SHP77 treated with DMSO at 0.1 percent for 48 hours (cell line): ENCODE measurements around the gene MARCKS.

Source experiments
- DNase-seq: peaks from one replicate; lab custom pipeline; 2025; lab: John Stamatoyannopoulos, UW

MARCKS gene, protein sequence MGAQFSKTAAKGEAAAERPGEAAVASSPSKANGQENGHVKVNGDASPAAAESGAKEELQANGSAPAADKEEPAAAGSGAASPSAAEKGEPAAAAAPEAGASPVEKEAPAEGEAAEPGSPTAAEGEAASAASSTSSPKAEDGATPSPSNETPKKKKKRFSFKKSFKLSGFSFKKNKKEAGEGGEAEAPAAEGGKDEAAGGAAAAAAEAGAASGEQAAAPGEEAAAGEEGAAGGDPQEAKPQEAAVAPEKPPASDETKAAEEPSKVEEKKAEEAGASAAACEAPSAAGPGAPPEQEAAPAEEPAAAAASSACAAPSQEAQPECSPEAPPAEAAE

DNA sequence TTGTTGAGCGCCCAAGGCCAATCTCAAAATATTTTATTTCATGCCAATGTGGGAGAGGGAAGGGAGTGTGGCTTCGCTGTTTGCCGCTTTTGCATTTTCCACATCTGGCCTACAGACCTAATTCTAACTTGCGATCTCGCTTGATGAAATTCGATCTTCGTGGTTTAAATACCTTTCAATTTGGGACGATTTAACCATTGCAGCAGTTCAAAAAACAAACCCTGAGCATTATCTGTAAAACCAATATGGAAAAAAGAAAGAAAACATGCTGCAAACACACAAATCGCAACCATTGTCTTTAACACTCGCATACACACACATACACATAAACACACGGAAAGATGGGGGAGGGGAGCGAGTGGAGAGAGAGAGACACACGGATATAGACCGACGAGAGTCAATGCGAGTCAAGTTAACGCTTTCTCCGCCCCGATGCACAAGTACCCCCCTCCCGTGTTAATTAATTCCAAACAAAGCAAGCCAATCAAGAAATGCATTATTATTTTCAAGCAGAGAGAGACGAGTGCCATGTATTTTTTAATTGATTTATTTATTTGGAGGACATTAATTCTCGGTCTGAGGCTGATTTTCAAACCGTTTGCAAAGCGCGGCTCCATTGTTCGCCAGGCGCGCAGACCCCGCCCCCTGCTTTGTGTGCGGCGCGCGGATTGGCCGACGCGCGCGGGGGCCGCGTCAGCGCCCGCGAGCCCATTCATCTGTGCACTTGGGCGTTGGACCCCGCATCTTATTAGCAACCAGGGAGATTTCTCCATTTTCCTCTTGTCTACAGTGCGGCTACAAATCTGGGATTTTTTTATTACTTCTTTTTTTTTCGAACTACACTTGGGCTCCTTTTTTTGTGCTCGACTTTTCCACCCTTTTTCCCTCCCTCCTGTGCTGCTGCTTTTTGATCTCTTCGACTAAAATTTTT lies at the start of gene MARCKS:
Gene MARCKS (plus strand): TSS at position 721 of the 931 bp plus-strand sequence. CDS start 401 bp downstream, outside the sequence.
- peak; percentile 92 for DNase-seq

DNA sequence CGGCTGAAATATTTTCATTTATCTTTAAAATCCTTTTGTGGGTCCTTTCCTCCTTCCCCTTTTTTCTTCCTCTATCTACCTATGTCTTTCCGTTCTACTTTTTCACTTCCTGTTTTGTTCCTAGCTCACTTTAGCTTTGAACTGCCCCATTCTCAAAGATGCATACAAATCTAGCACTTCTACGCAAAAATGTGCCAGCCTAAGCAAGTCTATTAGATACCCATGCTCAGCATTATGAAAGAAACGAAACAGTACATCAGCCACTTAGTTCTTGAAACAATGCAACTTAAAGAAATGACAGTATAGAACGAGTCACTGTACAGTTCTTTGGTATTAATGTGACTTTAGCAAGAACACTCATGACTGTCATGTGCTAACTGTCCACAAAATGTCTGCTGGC lies 47.3 kb upstream of the MARCKS start:
- DNase-seq, result no peak

DNA sequence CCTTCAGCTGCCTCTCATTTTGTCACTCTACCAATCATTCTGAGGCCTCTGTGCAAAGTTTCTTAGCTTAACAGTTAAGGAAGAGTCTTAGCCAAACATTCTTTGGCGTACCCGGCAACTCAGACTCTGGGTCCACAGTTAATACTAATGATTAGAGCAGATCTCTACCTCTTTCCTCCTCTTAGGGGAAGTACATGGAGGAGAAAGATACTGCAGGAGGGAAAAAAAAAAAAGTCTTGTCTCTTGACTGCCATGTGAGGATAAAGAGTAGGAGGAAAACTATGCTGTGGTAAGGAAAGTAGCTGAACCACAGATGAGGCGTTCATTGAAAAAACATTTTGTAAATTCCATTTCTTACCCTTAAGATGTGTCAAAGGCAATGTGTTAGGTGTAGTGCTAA lies 44.0 kb upstream of the MARCKS start:
- no peak for DNase-seq

DNA sequence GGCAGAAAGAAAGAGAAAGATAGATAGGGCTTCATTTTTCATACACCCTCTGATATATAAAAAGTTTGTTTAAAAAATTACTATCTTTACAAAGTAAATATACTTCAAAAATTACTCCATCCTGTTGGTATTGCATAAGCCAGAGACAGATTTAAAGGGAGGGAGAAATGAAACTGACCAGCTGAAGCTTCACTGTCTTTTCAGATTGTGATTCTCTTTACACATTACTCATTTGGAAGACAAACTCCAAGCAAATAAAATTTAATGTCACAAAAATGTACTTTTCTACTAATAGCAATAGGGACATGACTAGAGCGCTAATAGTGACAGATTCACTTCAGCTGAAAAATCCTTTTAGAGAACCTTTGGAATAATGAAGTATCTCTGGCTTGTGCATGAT lies 38.6 kb upstream of the MARCKS start:
- no peak for DNase-seq

DNA sequence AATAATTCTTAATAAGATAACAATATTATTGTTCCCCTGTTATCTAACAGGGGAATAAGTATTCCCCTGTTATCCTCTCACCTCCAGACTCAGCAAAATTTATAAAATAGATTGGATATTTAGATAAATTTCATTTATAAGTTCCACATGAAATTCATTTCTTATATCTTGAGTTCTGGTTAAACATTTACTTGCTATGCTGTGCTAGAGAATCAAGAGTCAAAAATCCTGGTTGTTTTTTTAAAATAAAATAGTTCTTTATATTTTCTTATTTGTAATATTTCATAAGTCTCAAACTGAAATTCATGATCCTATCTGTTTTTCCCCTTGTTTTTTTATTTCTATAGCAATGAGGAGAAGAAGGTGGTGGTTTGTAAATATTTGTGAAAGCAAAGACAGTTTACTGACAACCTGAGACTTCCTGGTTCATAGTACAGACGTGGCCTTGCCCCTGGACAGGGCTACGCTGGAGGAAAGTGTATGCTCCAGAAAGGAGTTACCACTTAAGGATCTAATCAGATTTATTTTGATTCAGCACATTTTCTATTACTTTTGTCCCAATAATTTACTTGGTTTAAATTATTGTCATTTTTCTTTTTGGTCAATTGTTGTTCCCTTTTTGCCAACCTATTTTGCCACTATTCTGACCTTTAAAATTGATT lies 37.8 kb upstream of the MARCKS start:
- no peak for DNase-seq

DNA sequence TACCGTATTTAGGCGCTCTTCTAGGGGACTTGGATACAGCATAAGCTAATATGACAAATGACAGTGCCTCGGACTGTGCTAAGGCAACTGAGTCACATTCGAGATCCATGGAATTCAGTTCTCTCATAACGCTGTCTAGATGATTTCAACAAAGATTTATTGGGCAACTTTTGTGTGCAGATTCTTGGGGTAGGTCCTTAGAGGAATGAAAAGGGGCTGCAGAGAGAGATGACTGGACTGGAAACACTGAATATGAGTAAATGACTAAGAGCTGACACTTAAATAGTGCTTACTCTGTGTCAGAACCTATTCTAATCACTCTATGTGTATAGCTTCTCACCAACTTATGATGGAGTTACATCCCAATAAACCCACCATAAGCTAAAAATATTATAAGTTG lies 36.4 kb upstream of the MARCKS start:
- no peak for DNase-seq

DNA sequence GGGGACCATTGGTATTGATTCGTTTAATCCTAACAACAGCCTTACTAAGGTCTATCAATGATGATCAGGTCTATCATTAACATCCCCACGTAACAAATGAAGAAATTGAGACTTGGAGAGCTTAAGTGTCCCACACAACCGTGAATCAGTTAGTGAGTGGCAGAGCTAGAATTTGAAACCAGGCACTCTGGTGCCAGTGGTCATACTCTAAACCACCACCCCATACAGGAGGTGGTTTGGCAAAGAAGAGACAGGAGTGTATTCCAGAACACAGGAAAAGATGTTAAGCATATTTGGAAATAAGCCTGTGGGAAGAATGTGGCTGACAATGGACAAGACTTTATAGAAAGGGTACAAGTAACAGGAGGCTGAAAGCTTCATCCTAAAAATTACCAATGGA lies 35.7 kb upstream of the MARCKS start:
- DNase-seq, result no peak

DNA sequence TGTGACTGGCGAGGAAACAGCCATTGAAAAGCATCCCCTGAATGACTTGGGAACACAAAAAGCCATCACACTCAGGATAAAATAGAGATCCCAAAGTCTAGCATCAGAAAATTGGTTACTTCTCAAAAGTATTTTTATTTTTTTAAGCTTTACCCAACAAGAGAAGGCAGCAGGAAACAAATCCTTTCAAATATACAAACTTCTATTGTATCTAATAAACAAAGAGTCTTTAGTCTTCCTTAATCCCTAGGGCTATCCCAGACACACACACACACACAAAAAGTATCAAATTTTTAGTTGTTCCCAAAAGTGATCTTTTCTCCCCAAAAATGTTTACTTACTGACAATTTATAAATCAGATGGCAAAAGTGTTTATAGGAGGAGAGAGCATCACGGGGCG lies 33.2 kb upstream of the MARCKS start:
- DNase-seq, result no peak

DNA sequence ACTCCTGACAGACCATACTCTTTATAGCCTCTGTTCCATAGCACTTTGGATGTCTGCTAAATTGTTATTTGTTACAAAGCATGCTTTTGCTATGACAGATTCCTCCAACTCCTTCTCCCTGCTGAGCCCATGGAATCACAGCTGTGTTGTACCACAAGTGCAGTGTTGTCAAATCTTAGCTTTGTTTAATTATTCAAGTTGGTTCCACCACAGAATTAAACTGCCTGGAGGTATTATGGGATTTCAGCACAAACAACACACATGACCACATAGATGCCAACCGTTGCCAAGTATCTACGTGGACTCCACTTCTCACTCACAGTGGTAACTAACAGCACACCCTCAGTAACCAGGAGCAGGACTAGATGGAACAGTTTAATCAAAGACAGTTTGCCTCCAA lies 32.7 kb upstream of the MARCKS start:
- no peak for DNase-seq

DNA sequence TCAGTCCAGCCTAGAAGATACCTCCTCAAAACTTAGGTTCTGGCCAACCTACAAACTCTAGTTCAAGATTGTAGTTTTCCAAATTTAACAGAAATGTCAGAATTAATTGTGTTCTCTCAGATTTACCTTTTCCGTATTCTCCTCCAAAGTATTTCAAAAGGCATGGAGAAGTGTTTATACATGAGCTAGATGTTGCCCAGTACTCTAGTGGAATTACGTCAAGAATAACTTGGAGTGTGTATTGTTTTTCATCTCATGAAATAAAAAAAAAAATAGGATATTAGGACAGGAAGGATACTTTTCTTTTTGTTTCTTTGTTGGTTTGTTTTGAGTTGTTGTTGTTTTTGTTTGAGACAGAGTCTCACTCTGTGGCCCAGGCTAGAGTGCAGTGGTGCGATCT lies 32.3 kb upstream of the MARCKS start:
- DNase-seq, result no peak

DNA sequence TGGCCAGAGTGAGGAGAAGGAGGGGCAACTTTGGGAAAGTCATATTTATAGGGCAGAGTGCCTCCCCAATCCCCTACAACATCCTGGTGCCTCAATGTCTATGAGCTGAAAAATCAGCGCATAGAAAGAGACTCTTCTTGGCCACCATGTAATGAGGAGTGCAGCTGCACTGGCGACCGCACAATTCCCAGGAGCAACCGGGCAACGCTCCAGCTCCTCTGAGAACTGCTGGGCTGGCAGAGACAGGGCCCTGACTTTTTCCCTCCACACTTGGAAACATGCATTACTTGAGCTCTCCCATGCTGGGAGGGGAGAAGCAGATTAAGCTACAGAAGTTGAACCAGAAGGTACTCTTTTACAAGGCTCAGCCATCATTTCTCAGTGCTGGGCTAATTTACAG lies 31.4 kb upstream of the MARCKS start:
- peak; percentile 24 for DNase-seq

DNA sequence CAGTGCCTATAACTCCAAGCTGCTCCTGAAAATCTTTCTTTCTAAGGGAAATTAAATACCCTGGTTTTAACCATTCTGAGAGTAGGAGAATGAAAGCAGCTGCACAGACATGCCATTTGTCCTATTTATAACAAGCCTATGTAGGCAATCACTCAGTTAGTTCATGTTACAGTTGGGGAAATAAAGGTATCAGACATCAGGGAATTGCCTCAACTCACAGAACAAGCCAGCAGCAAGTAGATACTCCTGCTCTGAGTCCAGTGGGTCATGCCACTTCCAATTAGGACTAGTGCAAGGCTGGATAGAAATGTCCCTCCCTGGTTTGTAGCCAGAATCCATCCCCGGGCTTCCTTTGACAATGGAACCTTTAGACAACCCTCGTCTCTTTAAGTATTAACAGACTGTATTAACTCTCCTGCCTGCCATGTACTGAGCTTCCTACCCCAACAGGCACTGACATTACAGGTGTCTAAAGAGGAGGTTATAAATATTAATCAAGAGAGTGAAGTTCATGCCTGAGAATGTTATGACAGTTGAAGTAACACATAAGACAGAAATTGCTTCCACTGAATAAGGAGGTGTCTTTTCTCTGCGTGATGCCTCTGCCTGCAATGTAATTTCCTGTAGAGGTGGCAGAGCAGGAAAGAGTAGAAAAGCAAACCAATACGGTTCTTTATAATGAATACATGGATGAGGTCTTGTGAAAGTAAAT lies 28.0 kb upstream of the MARCKS start:
- no peak for DNase-seq

DNA sequence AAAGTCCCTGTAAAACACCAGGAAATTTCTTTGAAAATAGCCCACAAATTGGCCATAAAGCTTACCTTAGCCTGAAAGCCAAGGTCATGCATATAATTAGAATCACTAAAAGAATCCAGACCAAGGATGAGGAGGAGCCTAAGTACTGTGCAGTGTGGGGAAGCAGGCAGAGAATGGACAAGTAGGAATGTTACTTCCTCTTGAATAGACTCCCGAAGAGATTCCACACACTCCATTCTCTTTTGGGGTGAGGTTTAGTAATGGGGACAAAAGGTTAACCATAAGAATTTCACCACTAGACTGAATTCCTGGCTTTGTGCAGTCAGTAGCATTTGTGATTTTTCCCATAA lies 27.5 kb upstream of the MARCKS start:
- DNase-seq, result no peak

DNA sequence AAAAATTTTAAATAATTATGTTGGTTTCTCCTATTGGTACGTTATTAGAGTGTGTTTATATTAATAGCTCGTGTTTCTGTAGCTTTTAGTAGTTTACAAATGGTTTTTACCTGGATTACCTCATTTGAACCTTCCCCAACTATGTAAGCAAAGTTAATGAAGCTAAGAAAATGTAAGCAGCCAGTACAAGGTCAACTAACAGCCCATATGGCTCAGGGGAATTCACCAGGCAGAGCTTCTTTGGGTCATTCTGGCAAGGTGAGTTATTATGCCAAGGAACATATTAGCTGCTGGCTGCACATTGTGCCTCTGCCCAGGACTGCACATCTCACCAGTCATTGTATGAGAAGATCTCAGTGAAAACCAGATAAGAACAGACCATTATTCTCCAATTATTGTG lies 27.0 kb upstream of the MARCKS start:
- no peak for DNase-seq

DNA sequence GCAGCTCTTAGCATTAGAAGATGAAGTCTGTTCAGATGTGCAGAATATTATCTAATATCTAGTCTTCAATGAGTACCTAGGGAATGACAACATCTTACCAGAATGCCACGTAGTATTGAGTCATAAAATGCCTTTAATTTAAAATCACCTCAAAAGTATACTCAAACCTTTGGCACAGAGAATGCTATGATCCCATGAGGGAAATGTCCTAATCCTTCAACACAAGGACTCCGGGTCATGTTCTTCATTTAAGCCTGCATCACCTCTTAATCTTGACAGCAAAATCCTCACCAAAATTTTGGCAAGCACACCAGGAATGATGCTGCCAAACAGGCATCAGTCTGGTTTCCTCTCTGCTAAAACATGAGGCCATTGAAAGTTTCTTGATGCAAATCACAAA lies 23.6 kb upstream of the MARCKS start:
- DNase-seq, result no peak

DNA sequence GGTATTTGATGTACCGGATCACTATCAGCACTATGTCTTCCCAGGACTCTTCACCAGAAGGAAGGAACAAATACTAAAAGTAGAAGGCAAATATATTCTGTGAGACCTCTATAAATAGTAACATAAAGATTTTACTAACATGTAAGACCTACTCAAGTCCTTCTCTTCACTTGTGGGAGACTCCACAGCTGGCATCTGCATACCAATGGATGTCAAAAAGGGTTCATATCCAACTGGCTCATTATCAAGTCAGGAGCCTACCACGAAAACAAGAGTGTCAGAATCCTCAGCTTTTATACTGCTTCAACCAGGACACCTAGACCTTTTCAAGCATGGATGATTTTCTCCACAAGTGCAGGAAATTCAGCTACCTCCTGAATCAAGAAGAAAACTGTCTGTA lies 20.0 kb upstream of the MARCKS start:
- no peak for DNase-seq

DNA sequence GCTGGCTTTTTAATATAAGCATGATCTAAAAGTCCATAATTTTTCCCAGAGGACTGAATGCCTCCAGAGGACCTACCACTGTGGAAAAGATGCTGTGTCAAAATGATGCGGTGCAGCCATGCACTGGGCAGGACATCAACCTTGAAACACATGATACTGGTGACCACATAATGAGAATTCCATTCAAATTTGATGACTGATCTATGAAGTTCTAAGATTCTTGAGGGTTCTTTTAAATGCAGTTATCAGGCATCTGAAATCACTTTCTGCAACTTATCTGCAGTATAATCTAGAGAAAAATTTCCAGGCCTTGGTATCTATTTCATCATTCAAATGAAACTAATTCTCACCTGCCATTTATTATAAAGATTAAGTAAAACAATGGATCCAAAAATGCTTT lies 15.0 kb upstream of the MARCKS start:
- no peak for DNase-seq

DNA sequence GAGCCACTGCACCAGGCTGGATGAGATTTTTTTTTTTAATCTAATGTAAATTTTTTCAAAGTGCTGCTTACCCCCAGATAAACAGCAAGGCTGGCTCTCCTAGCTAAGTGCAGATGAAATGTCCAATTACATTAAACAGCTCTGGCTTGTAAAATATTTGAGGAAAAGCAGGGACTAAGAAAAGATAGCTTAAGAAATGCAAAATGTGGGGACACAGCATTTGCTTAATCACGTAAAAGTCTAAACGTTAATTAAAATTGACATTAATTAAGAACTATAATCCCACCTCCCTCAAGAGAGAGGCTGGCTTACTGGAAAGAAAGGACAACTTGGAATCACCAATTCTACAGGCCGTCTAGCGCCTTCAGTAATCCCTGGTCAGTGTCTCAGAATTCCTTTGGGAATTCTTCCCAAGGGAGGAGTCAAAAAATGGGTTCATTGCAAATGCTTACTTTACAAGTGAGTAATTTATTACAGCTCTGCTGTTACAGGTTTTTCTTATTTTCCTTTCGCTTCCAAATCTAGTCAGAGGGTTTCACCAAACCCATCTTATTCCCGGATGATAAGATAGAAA lies 13.6 kb upstream of the MARCKS start:
- DNase-seq, result no peak

DNA sequence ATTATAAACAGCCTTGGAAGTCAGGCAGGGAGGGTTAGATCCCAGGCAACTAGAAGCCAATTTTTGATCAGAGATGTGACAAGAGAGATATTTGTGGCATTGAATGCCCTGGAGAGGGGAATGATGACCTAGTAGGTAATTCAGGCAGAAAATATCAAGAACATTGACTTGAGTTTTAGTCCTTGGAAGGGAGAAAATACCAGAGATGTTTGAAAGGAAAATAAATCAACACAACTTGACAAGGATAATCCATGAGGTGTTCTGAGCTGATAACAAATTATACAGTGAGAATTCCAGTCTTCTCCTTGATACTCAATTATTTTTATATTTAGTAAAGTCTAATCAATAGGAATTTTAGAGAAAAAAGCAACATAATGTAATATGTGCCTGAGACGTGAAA lies 10.6 kb upstream of the MARCKS start:
- no peak for DNase-seq

DNA sequence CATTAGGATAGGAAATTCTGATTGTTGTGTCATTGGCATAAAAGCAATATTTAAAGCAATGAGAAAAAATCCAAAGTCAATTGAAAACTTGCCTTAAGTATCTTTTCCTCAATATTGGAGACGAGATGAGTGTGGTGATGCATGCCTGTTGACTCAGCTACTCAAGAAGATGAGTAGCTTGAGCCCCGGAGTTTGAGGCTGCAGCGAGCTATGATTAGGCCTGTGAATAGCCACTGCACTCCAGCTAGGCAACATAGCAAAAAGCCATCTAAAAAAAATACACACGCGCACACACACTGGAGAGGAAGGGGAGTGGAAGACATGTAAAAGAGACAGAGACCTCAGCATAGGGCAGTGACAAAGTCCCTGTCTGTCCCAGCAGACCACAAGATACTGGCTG lies 9.7 kb upstream of the MARCKS start:
- no peak for DNase-seq

DNA sequence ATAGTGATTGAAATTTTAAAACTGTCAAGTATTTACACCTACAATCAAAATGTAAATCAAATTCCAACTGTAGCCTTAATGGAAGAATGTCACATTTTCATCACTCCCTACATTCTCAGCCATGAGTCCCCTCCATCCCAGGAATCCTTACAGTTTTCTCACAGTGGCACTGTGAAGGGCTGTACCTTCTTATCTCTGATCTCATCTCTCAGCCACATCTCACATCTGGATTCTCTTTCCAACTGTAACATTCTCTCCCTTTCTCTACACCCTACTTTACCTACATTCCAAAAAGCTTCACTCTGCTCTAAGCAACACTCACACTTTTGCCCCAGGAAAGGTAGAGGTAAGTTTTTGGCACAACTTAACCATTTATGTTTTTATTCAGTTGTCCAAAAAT lies 8.9 kb upstream of the MARCKS start:
- DNase-seq, result no peak

DNA sequence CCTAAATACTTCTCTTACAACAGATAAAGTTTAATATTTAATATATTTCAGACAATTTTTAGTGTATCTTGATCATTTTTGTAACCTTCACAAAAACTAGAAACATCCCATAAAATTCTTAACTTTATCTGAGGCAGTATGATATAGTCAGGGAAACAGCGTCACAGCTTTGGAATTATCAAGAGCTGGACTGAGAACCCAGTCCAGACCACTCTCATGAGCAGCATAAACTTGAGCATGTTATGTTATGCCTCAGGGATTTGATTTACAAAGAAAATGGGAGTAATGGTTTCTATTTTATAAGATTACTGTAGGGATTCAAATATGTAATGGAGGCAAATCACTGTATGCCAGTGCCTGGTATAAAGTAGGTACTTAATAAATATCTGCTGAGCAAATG lies 8.3 kb upstream of the MARCKS start:
- no peak for DNase-seq
